ENCODE data around the gene IFNL1. TPM values are rescaled to one million over a fixed set of nuclear protein-coding genes. Genes with fewer than 3 reads are reported as not detected.

The IFNL1 gene
- total RNA-seq, 6 experiments from 2014 or later, result not detected

DNA sequence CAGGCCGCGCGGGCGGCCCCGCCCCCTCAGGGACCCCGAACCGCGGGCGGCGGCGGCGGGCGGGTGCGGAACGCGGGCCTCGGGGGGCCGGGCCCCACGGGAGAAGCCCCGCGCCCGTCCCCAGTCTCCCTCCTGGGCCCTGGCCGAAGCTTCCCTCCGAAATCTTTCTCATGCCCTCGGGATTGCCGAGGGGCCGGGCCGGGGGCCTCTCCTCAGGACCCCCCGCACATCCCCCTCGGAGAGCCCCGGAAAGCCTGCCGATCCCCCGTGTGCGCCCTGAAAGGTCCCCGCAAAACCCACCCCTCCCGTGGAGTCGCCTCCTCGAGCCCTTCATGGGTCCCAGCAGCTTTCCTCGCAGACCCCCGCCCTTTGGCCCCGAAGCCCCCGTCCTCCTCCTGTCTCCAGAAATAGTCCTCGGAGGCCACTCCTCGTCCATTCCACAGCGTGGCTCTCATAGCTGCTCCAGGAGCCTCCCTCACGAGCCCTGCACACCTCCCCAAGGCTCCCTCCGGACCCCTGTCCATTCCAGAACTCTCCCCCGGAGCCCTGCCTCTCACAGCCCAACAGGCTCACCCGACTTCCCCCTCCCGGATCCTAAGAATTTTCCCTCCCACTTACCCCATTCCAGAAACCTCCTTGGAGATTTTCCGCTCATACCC lies 46.6 kb downstream of the IFNL1 start:
- peak overlapping the region; percentile 53 to 86 (median 60) for H3K27ac ChIP-seq
- ATAC-seq, result no peak
- H3K9me3 ChIP-seq, result no peaks in the 10 kb centered on the region
- H3K36me3 ChIP-seq, result no peaks in the 10 kb centered on the region
- peak in 2 of 3 donors; percentile 43 to 66 for DNase-seq
- H3K4me3 ChIP-seq, result peak overlapping the region; percentile 54 to 81 (median 64)
- 3% methylated on average over 20 of the region's 51 CpGs for WGBS (ENCODE audit: insufficient coverage, low coverage, low lambda C conversion rate, missing lambda C conversion rate)
- intact Hi-C loops (cut with DNase I), result no loop called here
- H3K27me3 ChIP-seq, result no peaks in the 10 kb centered on the region
- TF ChIP-seq, protein P1, sequence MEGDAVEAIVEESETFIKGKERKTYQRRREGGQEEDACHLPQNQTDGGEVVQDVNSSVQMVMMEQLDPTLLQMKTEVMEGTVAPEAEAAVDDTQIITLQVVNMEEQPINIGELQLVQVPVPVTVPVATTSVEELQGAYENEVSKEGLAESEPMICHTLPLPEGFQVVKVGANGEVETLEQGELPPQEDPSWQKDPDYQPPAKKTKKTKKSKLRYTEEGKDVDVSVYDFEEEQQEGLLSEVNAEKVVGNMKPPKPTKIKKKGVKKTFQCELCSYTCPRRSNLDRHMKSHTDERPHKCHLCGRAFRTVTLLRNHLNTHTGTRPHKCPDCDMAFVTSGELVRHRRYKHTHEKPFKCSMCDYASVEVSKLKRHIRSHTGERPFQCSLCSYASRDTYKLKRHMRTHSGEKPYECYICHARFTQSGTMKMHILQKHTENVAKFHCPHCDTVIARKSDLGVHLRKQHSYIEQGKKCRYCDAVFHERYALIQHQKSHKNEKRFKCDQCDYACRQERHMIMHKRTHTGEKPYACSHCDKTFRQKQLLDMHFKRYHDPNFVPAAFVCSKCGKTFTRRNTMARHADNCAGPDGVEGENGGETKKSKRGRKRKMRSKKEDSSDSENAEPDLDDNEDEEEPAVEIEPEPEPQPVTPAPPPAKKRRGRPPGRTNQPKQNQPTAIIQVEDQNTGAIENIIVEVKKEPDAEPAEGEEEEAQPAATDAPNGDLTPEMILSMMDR (IDR thresholded peaks at IDR 0.05), result no peak
- TF ChIP-seq POLR2A (IDR thresholded peaks at IDR 0.05), result no peak
- H3K4me1 ChIP-seq, result peaks cover 0 to 8% (median 3%) of the 10 kb centered on the region in 4 donors

DNA sequence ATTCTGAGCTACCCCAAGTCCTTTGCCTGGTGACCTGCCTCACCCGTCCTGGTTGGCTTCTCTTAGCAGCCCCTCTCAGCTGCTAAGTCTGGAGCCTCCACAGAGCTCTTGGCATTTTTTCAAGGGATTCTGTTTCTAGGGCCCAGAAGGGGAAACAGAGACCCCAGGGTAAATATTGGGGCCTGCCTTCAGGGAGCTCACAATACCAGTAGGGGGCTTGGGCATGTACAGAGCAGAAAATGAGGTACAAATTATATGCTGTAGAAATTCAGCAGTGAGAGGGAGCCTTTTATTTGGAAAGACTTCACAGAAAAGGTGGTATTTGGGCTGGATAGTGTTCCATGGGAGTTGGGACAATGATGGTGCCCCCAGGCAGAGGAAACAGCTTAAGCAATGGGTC lies 49.7 kb downstream of the IFNL1 start:
- 73% methylated on average over 1 of the region's 1 CpG for WGBS (ENCODE audit: insufficient coverage, low coverage, low lambda C conversion rate, missing lambda C conversion rate)
- H3K27ac ChIP-seq, result no peak overlapping the region

DNA sequence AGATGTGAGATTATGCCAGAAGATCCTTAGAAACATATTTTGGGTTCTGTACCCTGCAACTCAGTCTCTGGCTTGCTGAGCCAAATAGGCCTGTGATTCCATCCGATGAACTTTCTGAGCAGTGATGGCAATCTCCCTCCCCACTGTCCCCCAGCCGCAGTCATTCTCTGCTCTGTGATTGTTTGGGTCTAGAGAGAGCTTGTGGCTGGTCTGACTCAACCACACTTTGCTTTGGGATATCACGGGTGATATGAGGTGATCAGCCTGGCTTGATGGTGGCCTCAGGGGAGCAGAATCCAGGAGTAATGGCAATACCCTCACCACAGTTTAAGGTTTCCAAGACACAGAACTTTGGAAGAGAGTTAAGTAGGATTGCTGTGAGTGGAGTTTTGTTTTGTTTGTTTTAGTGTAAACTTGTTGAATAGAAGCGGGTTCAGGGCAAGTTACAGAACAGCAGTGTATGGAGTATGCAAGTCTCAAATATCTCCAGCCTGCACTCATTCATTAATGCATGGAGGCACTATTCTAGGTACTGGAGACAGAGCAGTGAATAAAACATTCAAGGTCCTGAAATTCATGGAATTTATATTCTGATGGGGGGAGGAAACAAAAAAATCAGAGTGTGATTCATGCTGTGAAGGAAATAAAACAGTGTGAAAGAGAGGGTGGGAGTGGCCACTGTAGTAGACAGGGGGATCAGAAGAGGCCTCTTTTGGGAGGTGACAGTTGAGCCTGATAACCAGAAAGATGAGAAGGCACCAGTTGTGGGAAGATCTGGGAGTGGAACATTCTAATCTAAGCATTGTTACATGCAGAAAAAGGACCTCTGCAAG lies 51.3 kb downstream of the IFNL1 start:
- intact Hi-C loops (cut with DNase I), result no loop called here
- Histone ChIP-seq H3K4me1 (no peaks in the 10 kb centered on the region), H3K27me3 (no peaks in the 10 kb centered on the region), H3K4me3 (no peak overlapping the region), H3K36me3 (peaks cover 0 to 21% (median 0%) of the 10 kb centered on the region in 4 donors), H3K9me3 (no peaks in the 10 kb centered on the region), H3K27ac (no peak overlapping the region)
- no peak for DNase-seq
- WGBS (ENCODE audit: insufficient coverage, low coverage, low lambda C conversion rate, missing lambda C conversion rate), result 98% methylated on average over 4 of the region's 4 CpGs
- TF ChIP-seq POLR2A (IDR thresholded peaks at IDR 0.05), result no peak
- TF ChIP-seq, protein P1 (IDR thresholded peaks at IDR 0.05), result no peak
- ATAC-seq, result no peak

More for the DNA sequence above, 49.7 kb downstream of the IFNL1 start:
- intact Hi-C loops (cut with DNase I), result no loop called here
- Histone ChIP-seq H3K27me3 (no peaks in the 10 kb centered on the region), H3K36me3 (peaks cover 0 to 12% (median 0%) of the 10 kb centered on the region in 4 donors), H3K4me3 (no peak overlapping the region), H3K4me1 (peaks cover 0 to 2% (median under 1%) of the 10 kb centered on the region in 4 donors), H3K9me3 (no peaks in the 10 kb centered on the region)
- DNase-seq (no peak), ATAC-seq (no peak)
- TF ChIP-seq, protein P1 (IDR thresholded peaks at IDR 0.05), result no peak

Small RNA genes lying within 50 kb of the gene (small RNA-seq; reads per million reads assigned to genes)
- gene AC011445.2, result 0 to 0.48 reads per million in 2 experiments

Other genes starting within 250 kb of the IFNL1 start
- gene ACP7, start 212.0 kb upstream of the IFNL1 start, total RNA-seq, result not detected
- gene PAK4, start 170.6 kb upstream of the IFNL1 start, total RNA-seq, result 10 to 100 TPM; 11.4 to 16.6 (median 14.7) TPM
- not detected for gene NCCRP1, start 99.4 kb upstream of the IFNL1 start, total RNA-seq
- gene SYCN, start 92.1 kb upstream of the IFNL1 start, total RNA-seq, result not detected
- not detected for gene IFNL3, start 51.4 kb upstream of the IFNL1 start, total RNA-seq
- not detected for gene IFNL4, start 47.6 kb upstream of the IFNL1 start, total RNA-seq
- gene IFNL2, start 28.0 kb upstream of the IFNL1 start, total RNA-seq, result not detected
- under 1 TPM; 0.32 to 0.97 (median 0.61) TPM for gene LRFN1, start 24.5 kb downstream of the IFNL1 start, total RNA-seq
- gene GMFG, start 39.6 kb downstream of the IFNL1 start, total RNA-seq, result 10 to 100 TPM in 3 of 6 experiments, 1 to 10 TPM in 3; 2.8 to 23.8 (median 12.7) TPM
- gene SAMD4B, start 46.0 kb downstream of the IFNL1 start, total RNA-seq, result 10 to 100 TPM; 23.0 to 45.6 (median 31.6) TPM
- gene PAF1, start 94.7 kb downstream of the IFNL1 start, total RNA-seq, result 10 to 100 TPM; 18.6 to 34.9 (median 24.8) TPM
- 10 to 100 TPM; 19.4 to 38.1 (median 24.1) TPM for gene MED29, start 95.0 kb downstream of the IFNL1 start, total RNA-seq
- gene ZFP36, start 110.4 kb downstream of the IFNL1 start, total RNA-seq, result 100 to 1,000 TPM in 3 of 6 experiments, 10 to 100 TPM in 3; 28.3 to 156 (median 91.7) TPM
- gene PLEKHG2, start 116.3 kb downstream of the IFNL1 start, total RNA-seq, result 10 to 100 TPM in 1 of 6 experiments, 1 to 10 TPM in 5; 1.6 to 15.0 (median 6.3) TPM
- 100 to 1,000 TPM; 448 to 643 (median 568) TPM for gene RPS16, start 139.5 kb downstream of the IFNL1 start, total RNA-seq
- 10 to 100 TPM; 42.3 to 60.8 (median 54.7) TPM for gene SUPT5H, start 149.2 kb downstream of the IFNL1 start, total RNA-seq
- gene TIMM50, start 184.4 kb downstream of the IFNL1 start, total RNA-seq, result 10 to 100 TPM; 28.1 to 48.1 (median 31.3) TPM
- gene DLL3, start 202.5 kb downstream of the IFNL1 start, total RNA-seq, result not detected
- not detected for gene SELENOV, start 218.7 kb downstream of the IFNL1 start, total RNA-seq
- under 1 TPM; 0.18 to 0.78 (median 0.46) TPM for gene EID2B, start 236.4 kb downstream of the IFNL1 start, total RNA-seq
- gene EID2, start 243.8 kb downstream of the IFNL1 start, total RNA-seq, result 1 to 10 TPM; 4.3 to 7.6 (median 5.4) TPM

All from right lobe of liver (tissue), 6 donors.